BJ (cell line): Measurements from ENCODE around the gene REEP2. TPM values are rescaled to one million over a fixed set of nuclear protein-coding genes. Genes with fewer than 3 reads are reported as not detected.
A peak's percentile ranks its signal among the peaks of the same experiment; 100 is the strongest.

Experiments used
- CTCF ChIA-PET: fragments of 350-600 bp; formaldehyde crosslinking; extraction: SDS; loops from one replicate; lab custom pipeline; 2021; ENCODE audit warnings: antibody characterized with exemption, inconsistent platforms; lab: Yijun Ruan, JAX
- POLR2A ChIA-PET: fragments of 300-600 bp; sonication (Branson Sonifier 250); formaldehyde crosslinking; extraction: SDS; loops from one replicate; lab custom pipeline; 2021; ENCODE audit warnings: antibody characterized with exemption; lab: Charles Lee
- DNase-seq: peaks from one replicate; pipeline ENCODE4 v3.0.0-alpha.2; 2011; ENCODE audit warnings: low read depth
- H3K27me3 ChIP-seq: 2 replicates; pipeline ENCODE4 v1.6.0; 2011; ENCODE audit warnings: low read length; ENCODE audit not compliant: control insufficient read depth, insufficient read depth
- H3K36me3 ChIP-seq: 2 replicates; pipeline ENCODE4 v1.5.1; 2011; ENCODE audit warnings: low read length; ENCODE audit not compliant: control insufficient read depth, insufficient read depth
- H3K4me3 ChIP-seq: 2 replicates; pipeline ENCODE4 v1.5.1; 2011; ENCODE audit warnings: low read depth, mild to moderate bottlenecking, control low read depth, low read length
- polyA plus RNA-seq: library from polyadenylated mRNA; depleted of rRNA; stranded (reverse); fragments of >200 nt; gene quantifications from 2 replicates; pipeline ENCODE4 v1.2.3, GENCODE V29; 2011
- TF ChIP-seq, protein P1 (sequence below): IDR thresholded peaks from 2 replicates; pipeline ENCODE4 v1.5.1; 2011; ENCODE audit warnings: low read depth, mild to moderate bottlenecking, control low read depth, inconsistent platforms, low read length, moderate library complexity; ENCODE audit not compliant: insufficient read depth

Gene REEP2
- polyA plus RNA-seq, 1 experiment, result 12.0 TPM

DNA sequence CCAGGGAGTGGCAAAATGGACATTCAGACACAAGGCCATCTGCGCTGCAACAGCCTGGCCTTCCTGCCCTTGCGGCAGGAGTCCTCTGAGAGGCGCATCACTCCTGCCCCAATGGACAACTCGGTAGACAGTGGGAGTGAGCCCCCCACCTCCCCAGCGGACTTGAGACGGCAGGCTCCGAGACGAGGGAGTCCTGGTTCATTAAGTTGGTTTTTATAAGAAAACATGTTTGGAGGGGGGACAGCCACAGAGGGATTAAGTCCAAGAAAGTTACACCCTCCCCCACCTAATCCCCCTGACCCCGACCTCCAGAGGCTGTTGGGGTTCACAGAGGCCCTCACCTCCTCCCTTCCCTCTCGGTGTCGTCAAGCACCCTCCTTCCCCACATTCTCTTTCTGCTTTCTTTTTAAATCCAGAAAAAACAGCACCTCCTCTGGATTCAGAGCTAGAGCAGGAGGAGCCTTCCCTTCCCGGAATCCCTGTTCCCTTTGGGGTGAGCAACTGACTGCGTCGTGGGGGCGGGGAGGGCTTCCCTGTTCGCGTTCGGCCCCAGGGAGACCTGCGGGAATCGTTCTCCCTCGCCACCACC, 24.7 kb downstream of the REEP2 start:
- ChIA-PET POLR2A (interaction anchor here (0.5 kb wide), 1 partner anchor 1176 kb away, joined by 3 read pairs; no protein-coding TSS in a partner anchor), CTCF (interaction anchor here (1.0 to 11.1 kb wide), 9 partner anchors 8 to 84 kb away, joined by 5 to 101 read pairs (median 11); partner anchors contain the start of gene ETF1)
- DNase-seq, result no peak

DNA sequence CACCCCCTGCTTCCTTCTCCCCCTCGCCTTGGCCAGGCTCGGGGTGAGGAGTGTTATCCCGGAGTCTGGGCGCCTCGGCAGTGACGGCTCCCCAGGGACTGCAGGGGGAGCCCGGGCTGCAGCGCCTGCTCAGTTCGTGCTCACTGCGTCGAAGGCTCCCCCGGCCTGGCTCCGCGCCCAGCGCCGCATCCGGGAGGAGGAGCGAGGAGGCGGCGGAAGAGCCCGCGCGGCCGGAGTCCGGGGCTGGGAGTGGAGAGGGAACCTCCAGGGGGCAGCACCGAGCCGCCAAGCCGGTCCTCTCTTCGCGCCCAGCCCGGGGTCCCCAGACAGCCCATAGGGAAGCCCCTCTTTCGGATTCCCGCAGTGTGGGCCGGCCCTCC, 25.1 kb downstream of the REEP2 start:
- POLR2A ChIA-PET, result interaction anchor here (0.5 kb wide), 1 partner anchor 1177 kb away, joined by 3 read pairs; no protein-coding TSS in a partner anchor
- H3K36me3 ChIP-seq, result peaks cover 8% of the 10 kb centered on the region
- no peaks in the 10 kb centered on the region for H3K27me3 ChIP-seq
- peak; percentile 71 for DNase-seq
- CTCF ChIA-PET, result interaction anchor here (1.0 to 11.1 kb wide), 13 partner anchors 9 to 84 kb away, joined by 3 to 101 read pairs (median 11); partner anchors contain the start of gene ETF1
- H3K4me3 ChIP-seq, result peak overlapping the region; percentile 84
- TF ChIP-seq, protein P1, sequence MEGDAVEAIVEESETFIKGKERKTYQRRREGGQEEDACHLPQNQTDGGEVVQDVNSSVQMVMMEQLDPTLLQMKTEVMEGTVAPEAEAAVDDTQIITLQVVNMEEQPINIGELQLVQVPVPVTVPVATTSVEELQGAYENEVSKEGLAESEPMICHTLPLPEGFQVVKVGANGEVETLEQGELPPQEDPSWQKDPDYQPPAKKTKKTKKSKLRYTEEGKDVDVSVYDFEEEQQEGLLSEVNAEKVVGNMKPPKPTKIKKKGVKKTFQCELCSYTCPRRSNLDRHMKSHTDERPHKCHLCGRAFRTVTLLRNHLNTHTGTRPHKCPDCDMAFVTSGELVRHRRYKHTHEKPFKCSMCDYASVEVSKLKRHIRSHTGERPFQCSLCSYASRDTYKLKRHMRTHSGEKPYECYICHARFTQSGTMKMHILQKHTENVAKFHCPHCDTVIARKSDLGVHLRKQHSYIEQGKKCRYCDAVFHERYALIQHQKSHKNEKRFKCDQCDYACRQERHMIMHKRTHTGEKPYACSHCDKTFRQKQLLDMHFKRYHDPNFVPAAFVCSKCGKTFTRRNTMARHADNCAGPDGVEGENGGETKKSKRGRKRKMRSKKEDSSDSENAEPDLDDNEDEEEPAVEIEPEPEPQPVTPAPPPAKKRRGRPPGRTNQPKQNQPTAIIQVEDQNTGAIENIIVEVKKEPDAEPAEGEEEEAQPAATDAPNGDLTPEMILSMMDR, result peak; percentile 79

More for the DNA sequence above, 24.7 kb downstream of the REEP2 start:
- Histone ChIP-seq H3K27me3 (no peaks in the 10 kb centered on the region), H3K4me3 (peak overlapping the region; percentile 84), H3K36me3 (peaks cover 8% of the 10 kb centered on the region)
- TF ChIP-seq, protein P1, result peak; percentile 27

DNA sequence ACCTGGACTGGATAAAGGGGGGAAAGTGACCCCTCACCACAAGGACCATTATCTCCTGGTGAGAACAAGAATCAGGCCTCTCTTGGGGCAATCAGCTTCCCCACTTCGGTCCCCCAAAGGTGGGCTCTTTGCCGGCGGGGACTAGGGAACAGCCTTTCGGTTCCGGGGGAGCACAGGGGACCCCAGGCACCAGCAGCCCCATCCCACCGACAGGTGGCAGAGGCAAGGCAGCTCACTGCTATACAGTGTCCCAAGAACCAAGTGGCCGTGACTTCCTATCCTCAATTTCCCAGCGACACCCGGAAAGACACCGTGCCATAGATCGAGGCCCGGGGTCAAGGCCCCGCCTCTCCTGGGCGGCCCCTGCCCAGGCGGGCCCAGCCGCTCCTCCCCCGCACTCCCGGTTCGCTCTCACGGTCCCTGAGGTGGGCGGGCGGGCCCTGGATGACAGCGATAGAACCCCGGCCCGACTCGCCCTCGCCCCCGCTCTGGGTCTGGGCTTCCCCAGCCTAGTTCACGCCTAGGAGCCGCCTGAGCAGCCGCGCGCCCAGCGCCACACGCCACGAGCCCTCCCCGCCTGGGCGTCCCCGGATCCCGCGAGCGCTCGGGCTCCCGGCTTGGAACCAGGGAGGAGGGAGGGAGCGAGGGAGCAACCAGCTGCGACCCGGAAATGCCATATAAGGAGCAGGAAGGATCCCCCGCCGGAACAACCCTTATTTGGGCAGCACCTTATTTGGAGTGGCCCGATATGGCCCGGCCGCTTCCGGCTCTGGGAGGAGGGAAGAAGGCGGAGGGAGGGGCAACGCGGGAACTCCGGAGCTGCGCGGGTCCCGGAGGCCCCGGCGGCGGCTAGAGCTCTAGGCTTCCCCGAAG, 25.8 kb downstream of the REEP2 start:
- H3K36me3 ChIP-seq, result peaks cover 8% of the 10 kb centered on the region
- H3K27me3 ChIP-seq, result no peaks in the 10 kb centered on the region
- peak; percentile 89 for DNase-seq
- TF ChIP-seq, protein P1, result no peak
- H3K4me3 ChIP-seq, result peak overlapping the region; percentile 84
- CTCF ChIA-PET, result interaction anchor here (0.9 to 11.1 kb wide), 16 partner anchors 10 to 815 kb away, joined by 3 to 101 read pairs (median 8); partner anchors contain the start of gene ETF1
- POLR2A ChIA-PET, result interaction anchor here (0.5 to 2.2 kb wide), 2 partner anchors 78 to 1177 kb away, joined by 3 to 6 read pairs; partner anchors contain the start of gene ETF1

DNA sequence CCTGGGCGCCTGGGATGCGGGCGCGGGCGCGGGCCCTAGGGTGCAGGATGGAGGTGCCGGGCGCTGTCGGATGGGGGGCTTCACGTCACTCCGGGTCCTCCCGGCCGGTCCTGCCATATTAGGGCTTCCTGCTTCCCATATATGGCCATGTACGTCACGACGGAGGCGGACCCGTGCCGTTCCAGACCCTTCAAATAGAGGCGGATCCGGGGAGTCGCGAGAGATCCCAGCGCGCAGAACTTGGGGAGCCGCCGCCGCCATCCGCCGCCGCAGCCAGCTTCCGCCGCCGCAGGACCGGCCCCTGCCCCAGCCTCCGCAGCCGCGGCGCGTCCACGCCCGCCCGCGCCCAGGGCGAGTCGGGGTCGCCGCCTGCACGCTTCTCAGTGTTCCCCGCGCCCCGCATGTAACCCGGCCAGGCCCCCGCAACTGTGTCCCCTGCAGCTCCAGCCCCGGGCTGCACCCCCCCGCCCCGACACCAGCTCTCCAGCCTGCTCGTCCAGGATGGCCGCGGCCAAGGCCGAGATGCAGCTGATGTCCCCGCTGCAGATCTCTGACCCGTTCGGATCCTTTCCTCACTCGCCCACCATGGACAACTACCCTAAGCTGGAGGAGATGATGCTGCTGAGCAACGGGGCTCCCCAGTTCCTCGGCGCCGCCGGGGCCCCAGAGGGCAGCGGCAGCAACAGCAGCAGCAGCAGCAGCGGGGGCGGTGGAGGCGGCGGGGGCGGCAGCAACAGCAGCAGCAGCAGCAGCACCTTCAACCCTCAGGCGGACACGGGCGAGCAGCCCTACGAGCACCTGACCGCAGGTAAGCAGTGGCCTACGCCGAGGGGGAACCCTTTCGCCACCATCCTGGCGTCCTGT, 26.6 kb downstream of the REEP2 start, which contains the start of gene EGR1:
Gene EGR1, plus strand, starts transcription at position 219 of the 864 bp plus-strand sequence. Its CDS starts 283 bp downstream, at position 502.
- TF ChIP-seq, protein P1, result no peak
- peak; percentile 51 for DNase-seq
- no peaks in the 10 kb centered on the region for H3K27me3 ChIP-seq
- ChIA-PET POLR2A (interaction anchor here (0.6 to 2.2 kb wide), 3 partner anchors 10 to 77 kb away, joined by 3 to 6 read pairs (median 4); partner anchors contain the start of gene ETF1), CTCF (interaction anchor here (0.9 to 11.1 kb wide), 15 partner anchors 11 to 814 kb away, joined by 3 to 101 read pairs (median 8); no protein-coding TSS in a partner anchor)
- H3K36me3 ChIP-seq, result peaks cover 8% of the 10 kb centered on the region
- peak within 1 kb of the TSS; percentile 84 for H3K4me3 ChIP-seq
